ENCODE measurements around the gene TRPM3. TPM values are rescaled to one million over a fixed set of nuclear protein-coding genes. Genes with fewer than 3 reads are reported as not detected.
A peak's percentile ranks its signal among the peaks of the same experiment; 100 is the strongest.

TRPM3 gene
- total RNA-seq, 1 experiment from 2014 or later: 0.26 TPM

DNA sequence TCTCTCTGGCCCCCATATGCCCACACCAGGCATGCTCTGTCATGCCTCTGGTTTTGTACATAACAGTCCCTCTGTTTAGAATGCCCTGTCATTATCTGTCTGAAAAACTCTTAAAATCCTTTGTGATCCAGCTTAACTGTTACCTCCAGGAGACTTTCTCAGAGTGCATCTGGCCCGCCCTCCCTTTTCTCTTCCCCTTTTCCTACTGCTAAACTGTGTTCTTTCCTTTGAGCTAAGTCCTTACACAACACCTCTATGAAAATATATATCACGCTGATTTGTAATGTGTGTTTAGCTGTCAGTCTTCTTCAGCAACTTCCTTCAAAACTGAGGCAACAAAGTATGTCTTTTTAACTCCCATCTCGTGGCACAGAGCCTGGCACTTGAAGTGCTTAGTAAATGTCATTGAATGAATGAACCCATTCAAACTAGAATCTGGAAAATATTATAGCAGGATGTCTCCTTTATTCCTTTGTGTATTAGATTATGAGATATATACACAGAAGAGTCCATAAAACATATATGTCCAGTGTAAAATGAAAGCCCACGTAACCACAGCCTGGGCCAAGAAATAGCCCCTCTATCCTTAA lies 540.7 kb downstream of the TRPM3 start:
- Histone ChIP-seq H3K4me1 (replicated peaks; ENCODE audit: insufficient read depth) (peaks cover 10% of the 10 kb centered on the region), H3K4me3 (no peak overlapping the region), H3K36me3 (ENCODE audit: low read depth) (no peaks in the 10 kb centered on the region), H3K27me3 (ENCODE audit: insufficient read depth, low read depth) (0 out of 2 replicates have a peak, but pooled peaks cover 3% of the 10 kb centered on the region), H3K9me2 (ENCODE audit: insufficient read depth) (no peaks in the 10 kb centered on the region), H4K20me1 (ENCODE audit: insufficient read depth) (no peaks in the 10 kb centered on the region), H3K4me2 (no peak overlapping the region), H2AFZ (no peak overlapping the region), H3F3A (ENCODE audit: insufficient read depth, low read depth) (no peaks in the 10 kb centered on the region; the same call in 1 of the 2 replicates), H3K79me2 (ENCODE audit: low read depth) (no peaks in the 10 kb centered on the region), H3K9me3 (ENCODE audit: insufficient read depth, low read depth) (no peaks in the 10 kb centered on the region), H3K27ac (no peak overlapping the region)
- intact Hi-C loops (cut with micrococcal nuclease; ENCODE audit: unreplicated experiment): no loop called here
- BruUV-seq (replicated peaks): no TSS peak
- CTCF ChIA-PET: no interaction called here
- POLR2A ChIA-PET (ENCODE audit: unreplicated experiment): no interaction called here
- DNase-seq: no peak
- no peak for TF ChIP-seq CTCF (conservative IDR thresholded peaks at IDR 0.05)
- TF ChIP-seq EZH2 (IDR thresholded peaks at IDR 0.05; ENCODE audit: low read depth): no peak

- Histone ChIP-seq H3K27ac (no peak overlapping the region), H3K9me2 (ENCODE audit: insufficient read depth) (no peaks in the 10 kb centered on the region), H3K36me3 (ENCODE audit: low read depth) (no peaks in the 10 kb centered on the region), H3K27me3 (ENCODE audit: insufficient read depth, low read depth) (0 out of 2 replicates have a peak, but pooled peaks cover 3% of the 10 kb centered on the region), H3K4me2 (no peak overlapping the region), H3K9me3 (ENCODE audit: insufficient read depth, low read depth) (no peaks in the 10 kb centered on the region), H3K4me3 (no peak overlapping the region), H4K20me1 (ENCODE audit: insufficient read depth) (no peaks in the 10 kb centered on the region), H3K4me1 (replicated peaks; ENCODE audit: insufficient read depth) (peaks cover 10% of the 10 kb centered on the region), H2AFZ (peak overlapping the region; percentile 13; the same call in 1 of the 2 replicates), H3K79me2 (ENCODE audit: low read depth) (no peaks in the 10 kb centered on the region), H3F3A (ENCODE audit: insufficient read depth, low read depth) (no peaks in the 10 kb centered on the region; the same call in 1 of the 2 replicates)
- CTCF ChIA-PET: no interaction called here
- intact Hi-C loops (cut with micrococcal nuclease; ENCODE audit: unreplicated experiment): loop anchor here (10.0 kb wide), 1 partner anchor 155 kb away; no protein-coding TSS in a partner anchor
- POLR2A ChIA-PET (ENCODE audit: unreplicated experiment): no interaction called here
- DNase-seq: no peak
- no peak for TF ChIP-seq EZH2 (IDR thresholded peaks at IDR 0.05; ENCODE audit: low read depth)
- TF ChIP-seq CTCF (conservative IDR thresholded peaks at IDR 0.05): no peak
- no TSS peak for BruUV-seq (replicated peaks)
These were observed 541.7 kb downstream of the TRPM3 start for GRCh38 chr9:70579686-70580085.

- BruUV-seq (replicated peaks): no TSS peak
- Histone ChIP-seq H3F3A (ENCODE audit: insufficient read depth, low read depth) (no peaks in the 10 kb centered on the region; the same call in 1 of the 2 replicates), H3K27me3 (ENCODE audit: insufficient read depth, low read depth) (no peaks in the 10 kb centered on the region), H3K79me2 (ENCODE audit: low read depth) (no peaks in the 10 kb centered on the region), H3K4me3 (no peak overlapping the region), H2AFZ (no peak overlapping the region), H3K4me1 (replicated peaks; ENCODE audit: insufficient read depth) (peaks cover 10% of the 10 kb centered on the region), H3K9me2 (ENCODE audit: insufficient read depth) (no peaks in the 10 kb centered on the region), H3K27ac (no peak overlapping the region), H3K9me3 (ENCODE audit: insufficient read depth, low read depth) (no peaks in the 10 kb centered on the region), H3K36me3 (ENCODE audit: low read depth) (no peaks in the 10 kb centered on the region), H4K20me1 (ENCODE audit: insufficient read depth) (no peaks in the 10 kb centered on the region), H3K4me2 (no peak overlapping the region)
- intact Hi-C loops (cut with micrococcal nuclease; ENCODE audit: unreplicated experiment): loop anchor here (10.0 kb wide), 1 partner anchor 154 kb away; no protein-coding TSS in a partner anchor
- ChIA-PET POLR2A (ENCODE audit: unreplicated experiment) (no interaction called here), CTCF (no interaction called here)
- DNase-seq: no peak
- TF ChIP-seq EZH2 (IDR thresholded peaks at IDR 0.05; ENCODE audit: low read depth) (no peak), CTCF (conservative IDR thresholded peaks at IDR 0.05) (no peak)
These were observed 542.7 kb downstream of the TRPM3 start for GRCh38 chr9:70578720-70579119.
